ENCODE data around the gene KAT2B. TPM values are rescaled to one million over a fixed set of nuclear protein-coding genes. Genes with fewer than 3 reads are reported as not detected.

The KAT2B gene
- polyA plus RNA-seq, 1 experiment: 4.5 TPM

- TF ChIP-seq CTCF (IDR thresholded peaks at IDR 0.05; ENCODE audit: insufficient read depth, low read depth, low read length): no peak
- DNase-seq (ENCODE audit: low read depth): no peak
- POLR2A ChIA-PET: no interaction called here
- no peaks in the 10 kb centered on the region for H3K36me3 ChIP-seq (ENCODE audit: control insufficient read depth, insufficient read depth, low read length)
- no peak overlapping the region for H3K4me3 ChIP-seq (ENCODE audit: low read depth, low read length)
- H3K27me3 ChIP-seq (ENCODE audit: control insufficient read depth, insufficient read depth, low read length): no peaks in the 10 kb centered on the region
- CTCF ChIA-PET: no interaction called here
Observed at GRCh38 chr3:20107722-20108121, 67.5 kb downstream of the KAT2B start.

- POLR2A ChIA-PET: no interaction called here
- DNase-seq (ENCODE audit: low read depth): no peak
- CTCF ChIA-PET: interaction anchor here (0.5 kb wide), 1 partner anchor 24 kb away, joined by 3 read pairs; no protein-coding TSS in a partner anchor
- TF ChIP-seq CTCF (IDR thresholded peaks at IDR 0.05; ENCODE audit: insufficient read depth, low read depth, low read length): no peak
- H3K27me3 ChIP-seq (ENCODE audit: control insufficient read depth, insufficient read depth, low read length): no peaks in the 10 kb centered on the region
- H3K36me3 ChIP-seq (ENCODE audit: control insufficient read depth, insufficient read depth, low read length): no peaks in the 10 kb centered on the region
- H3K4me3 ChIP-seq (ENCODE audit: low read depth, low read length): no peak overlapping the region
Observed at GRCh38 chr3:20108869-20109268, 68.6 kb downstream of the KAT2B start.

- Histone ChIP-seq H3K4me3 (ENCODE audit: low read depth, low read length) (no peak overlapping the region), H3K27me3 (ENCODE audit: control insufficient read depth, insufficient read depth, low read length) (no peaks in the 10 kb centered on the region), H3K36me3 (ENCODE audit: control insufficient read depth, insufficient read depth, low read length) (peaks cover 2% of the 10 kb centered on the region; the same call in 1 of the 2 replicates)
- no peak for DNase-seq (ENCODE audit: low read depth)
- ChIA-PET POLR2A (no interaction called here), CTCF (interaction anchor here (1.5 kb wide), 1 partner anchor 11 kb away, joined by 3 read pairs; no protein-coding TSS in a partner anchor)
- TF ChIP-seq CTCF (IDR thresholded peaks at IDR 0.05; ENCODE audit: insufficient read depth, low read depth, low read length): no peak
Observed at GRCh38 chr3:20110826-20111225, 70.6 kb downstream of the KAT2B start.

- ChIA-PET POLR2A (interaction anchor here (0.7 kb wide), 1 partner anchor 25 kb away, joined by 8 read pairs; no protein-coding TSS in a partner anchor), CTCF (no interaction called here)
- no peak for TF ChIP-seq CTCF (IDR thresholded peaks at IDR 0.05; ENCODE audit: insufficient read depth, low read depth, low read length)
Observed at GRCh38 chr3:20111836-20112235, 71.6 kb downstream of the KAT2B start.

GRCh38 chr3:20121088-20121487 is 80.8 kb downstream of the KAT2B start:
- CTCF ChIA-PET: no interaction called here
- H3K4me3 ChIP-seq (ENCODE audit: low read depth, low read length): no peak overlapping the region
- DNase-seq (ENCODE audit: low read depth): no peak
- H3K27me3 ChIP-seq (ENCODE audit: control insufficient read depth, insufficient read depth, low read length): no peaks in the 10 kb centered on the region
- POLR2A ChIA-PET: no interaction called here
- TF ChIP-seq CTCF (IDR thresholded peaks at IDR 0.05; ENCODE audit: insufficient read depth, low read depth, low read length): no peak
- no peaks in the 10 kb centered on the region for H3K36me3 ChIP-seq (ENCODE audit: control insufficient read depth, insufficient read depth, low read length)

More at GRCh38 chr3:20111836-20112235, 71.6 kb downstream of the KAT2B start:
- no peak for DNase-seq (ENCODE audit: low read depth)
- H3K36me3 ChIP-seq (ENCODE audit: control insufficient read depth, insufficient read depth, low read length): peaks cover 2% of the 10 kb centered on the region; the same call in 1 of the 2 replicates
- H3K4me3 ChIP-seq (ENCODE audit: low read depth, low read length): no peak overlapping the region
- no peaks in the 10 kb centered on the region for H3K27me3 ChIP-seq (ENCODE audit: control insufficient read depth, insufficient read depth, low read length)

All from BJ (cell line).